ENCODE measurements around the gene HM13.

HM13 gene

DNA sequence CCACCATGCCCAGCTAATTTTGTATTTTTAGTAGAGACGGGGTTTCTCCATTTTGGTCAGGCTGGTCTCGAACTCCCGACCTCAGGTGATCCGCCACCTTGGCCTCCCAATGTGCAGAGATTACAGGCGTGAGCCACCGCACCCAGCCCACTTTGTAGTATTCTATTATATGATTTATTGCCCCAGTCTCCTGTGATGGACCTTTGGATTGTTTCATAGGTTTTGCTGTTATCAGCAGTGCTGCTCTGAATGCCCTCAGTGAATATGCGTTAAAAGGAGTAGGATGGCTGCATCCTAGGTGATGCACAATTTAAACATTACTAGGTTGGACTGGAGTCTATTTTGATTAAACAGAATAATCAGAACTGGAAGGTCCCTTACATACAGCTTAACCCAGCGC is 101.2 kb downstream of the HM13 start:
- DNase-seq, result no peak

DNA sequence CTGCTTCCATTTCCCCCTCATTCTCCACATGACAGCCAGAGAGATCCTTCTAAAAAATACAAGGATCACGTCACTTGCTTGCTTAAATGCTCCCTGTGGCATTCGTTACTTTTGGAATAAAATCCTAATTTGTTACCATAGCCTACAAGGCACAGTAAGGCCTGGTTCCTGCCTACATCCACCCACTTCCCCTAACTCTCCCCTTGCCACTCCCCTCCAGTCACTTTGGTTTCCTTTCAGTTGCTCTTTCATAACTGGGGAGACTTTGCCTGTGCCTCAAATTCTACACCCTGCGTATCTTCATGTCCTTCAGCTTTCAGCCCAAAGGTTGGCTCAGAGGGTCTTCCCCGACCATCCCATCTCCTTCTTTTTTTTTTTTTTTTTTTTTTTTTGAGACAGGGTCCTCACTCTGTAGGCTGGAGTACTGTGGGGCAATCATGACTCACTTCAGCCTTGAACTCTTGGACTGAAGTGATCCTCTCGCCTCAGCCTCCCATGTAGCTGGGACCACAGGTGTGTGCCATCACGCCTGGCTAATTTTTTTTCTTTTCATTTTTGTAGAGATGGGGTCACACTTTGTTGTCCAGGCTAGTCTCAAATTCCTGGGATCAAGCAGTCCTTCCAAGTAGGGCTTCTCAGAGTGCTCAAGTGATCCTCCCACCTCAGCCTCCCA is 103.3 kb downstream of the HM13 start:
- no peak for DNase-seq
